ENCODE measurements around the gene DGKH.

DNA sequence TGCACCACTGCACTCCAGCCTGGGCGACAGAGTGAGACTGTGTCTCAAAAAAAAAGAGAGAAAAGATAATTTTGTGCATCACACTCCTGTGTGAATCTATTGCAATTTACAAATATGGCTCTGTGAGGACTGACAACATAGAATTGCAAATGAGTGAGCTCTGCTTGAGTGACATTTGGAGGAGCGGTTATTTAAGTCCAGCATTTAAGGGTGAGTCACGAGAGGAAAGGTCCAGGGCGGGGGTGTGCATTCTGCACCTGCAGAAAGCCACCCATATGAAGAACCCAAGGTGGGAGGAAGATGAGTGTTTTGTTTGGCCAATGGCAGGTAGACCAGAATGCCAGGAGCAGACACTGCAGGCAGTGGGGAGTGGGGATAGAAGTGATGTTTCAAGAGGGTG lies 58.5 kb downstream of the DGKH start:
- TF ChIP-seq, protein P1, sequence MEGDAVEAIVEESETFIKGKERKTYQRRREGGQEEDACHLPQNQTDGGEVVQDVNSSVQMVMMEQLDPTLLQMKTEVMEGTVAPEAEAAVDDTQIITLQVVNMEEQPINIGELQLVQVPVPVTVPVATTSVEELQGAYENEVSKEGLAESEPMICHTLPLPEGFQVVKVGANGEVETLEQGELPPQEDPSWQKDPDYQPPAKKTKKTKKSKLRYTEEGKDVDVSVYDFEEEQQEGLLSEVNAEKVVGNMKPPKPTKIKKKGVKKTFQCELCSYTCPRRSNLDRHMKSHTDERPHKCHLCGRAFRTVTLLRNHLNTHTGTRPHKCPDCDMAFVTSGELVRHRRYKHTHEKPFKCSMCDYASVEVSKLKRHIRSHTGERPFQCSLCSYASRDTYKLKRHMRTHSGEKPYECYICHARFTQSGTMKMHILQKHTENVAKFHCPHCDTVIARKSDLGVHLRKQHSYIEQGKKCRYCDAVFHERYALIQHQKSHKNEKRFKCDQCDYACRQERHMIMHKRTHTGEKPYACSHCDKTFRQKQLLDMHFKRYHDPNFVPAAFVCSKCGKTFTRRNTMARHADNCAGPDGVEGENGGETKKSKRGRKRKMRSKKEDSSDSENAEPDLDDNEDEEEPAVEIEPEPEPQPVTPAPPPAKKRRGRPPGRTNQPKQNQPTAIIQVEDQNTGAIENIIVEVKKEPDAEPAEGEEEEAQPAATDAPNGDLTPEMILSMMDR (IDR thresholded peaks at IDR 0.05), result no peak
- TF ChIP-seq POLR2A (IDR thresholded peaks at IDR 0.05), result no peak

Measured in body of pancreas (tissue), 4 donors.